IPS DF 6.9 (cell line): ENCODE results near the gene KRT2.

Experiments used
- DNase-seq: peaks from one replicate; pipeline ENCODE4 v3.0.0-alpha.2; 2013; ENCODE audit warnings: low read depth, low spot score
- H3K27ac ChIP-seq: one replicate; pipeline ENCODE4 v1.5.1; 2013; ENCODE audit warnings: low read length, control low read depth
- H3K27me3 ChIP-seq: 2 replicates; pipeline ENCODE4 v1.6.1; 2013; ENCODE audit warnings: mild to moderate bottlenecking, low read length; ENCODE audit not compliant: control insufficient read depth, insufficient read depth
- H3K36me3 ChIP-seq: 2 replicates; pipeline ENCODE4 v1.6.1; 2013; ENCODE audit warnings: low read length; ENCODE audit not compliant: control insufficient read depth, insufficient read depth
- H3K4me1 ChIP-seq: 2 replicates; pipeline ENCODE4 v1.6.1; 2013; ENCODE audit warnings: low read length; ENCODE audit not compliant: control insufficient read depth, insufficient read depth
- H3K4me3 ChIP-seq: 2 replicates; pipeline ENCODE4 v1.5.1; 2013; ENCODE audit warnings: mild to moderate bottlenecking, low read length
- H3K9me3 ChIP-seq: 2 replicates; pipeline ENCODE4 v1.6.1; 2013; ENCODE audit warnings: low read length, inconsistent platforms; ENCODE audit not compliant: control insufficient read depth, insufficient read depth
- WGBS: extraction: QIAGEN DNeasy Blood & Tissue Kit; methylation state at CpG from one replicate; pipeline ENCODE4 v1.1.7; 2013; ENCODE audit warnings: mixed read lengths, missing lambda C conversion rate; ENCODE audit not compliant: insufficient read length, insufficient coverage; 5-methylcytosine and 5-hydroxymethylcytosine counted together

KRT2 gene

DNA sequence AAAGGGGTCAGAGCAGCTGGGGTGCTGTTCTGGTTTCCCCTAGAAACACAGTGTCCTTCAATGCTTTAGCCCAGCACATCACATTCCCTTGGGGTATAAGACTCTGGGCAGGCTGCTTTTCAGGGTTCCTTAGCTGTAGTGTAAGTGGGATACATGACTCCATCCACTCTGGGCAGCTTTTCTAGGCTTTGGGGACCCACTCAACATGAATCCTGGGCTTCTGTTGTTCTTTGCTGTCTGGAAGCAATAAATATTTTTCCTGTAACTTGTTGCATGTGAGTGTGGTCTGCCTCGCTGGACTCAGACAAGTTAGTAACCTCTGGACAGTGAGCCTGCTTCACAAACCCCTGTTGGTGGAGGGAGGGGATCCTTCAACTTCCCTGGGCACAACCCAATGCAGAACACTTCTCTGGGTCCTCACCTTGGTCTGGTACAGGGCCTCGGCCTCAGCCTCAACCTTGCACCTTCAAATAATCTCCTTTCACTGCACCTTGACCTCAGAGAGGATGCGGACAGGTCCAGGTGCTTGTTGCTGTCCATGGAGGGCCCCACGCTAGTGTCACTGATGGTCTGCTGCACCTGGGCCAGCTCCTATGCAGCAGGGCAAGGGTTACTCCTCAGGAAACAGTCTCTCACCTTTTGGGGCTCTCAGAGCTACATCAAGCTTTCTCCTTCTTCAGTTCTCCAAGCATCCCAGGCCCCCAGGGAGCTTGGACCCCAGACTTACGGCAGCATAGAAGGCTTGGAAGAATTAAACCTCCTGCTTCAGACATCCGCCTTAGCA is 20.1 kb downstream of the KRT2 start:
- WGBS, result no CpG with 5 or more reads among the region's 6 CpGs
- H3K4me3 ChIP-seq, result no peak overlapping the region
- no peak for DNase-seq
- no peaks in the 10 kb centered on the region for H3K4me1 ChIP-seq
- H3K27me3 ChIP-seq, result no peaks in the 10 kb centered on the region
- no peak overlapping the region for H3K27ac ChIP-seq
- no peaks in the 10 kb centered on the region for H3K36me3 ChIP-seq
- H3K9me3 ChIP-seq, result no peaks in the 10 kb centered on the region

DNA sequence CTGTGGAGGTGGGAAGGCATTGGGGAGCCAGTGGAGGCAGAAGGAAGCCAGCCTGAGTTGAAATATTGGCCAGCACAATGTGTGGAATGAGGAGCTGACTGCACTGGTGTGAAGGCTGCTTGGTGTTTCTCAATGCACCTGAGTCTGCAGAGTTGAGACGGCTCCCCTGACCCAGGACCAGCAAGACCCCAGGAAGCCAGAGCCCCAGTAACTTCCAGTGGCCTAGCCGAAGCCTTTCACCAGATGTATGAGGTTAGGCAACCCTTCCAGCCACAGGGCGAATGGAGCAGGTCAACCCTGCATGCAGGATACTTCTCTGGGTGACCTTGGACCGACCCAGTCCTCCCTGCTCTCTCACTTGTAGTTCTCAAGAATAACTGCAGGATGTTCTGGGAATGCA is 20.7 kb downstream of the KRT2 start:
- H3K4me3 ChIP-seq, result no peak overlapping the region
- no peak overlapping the region for H3K27ac ChIP-seq
- WGBS, result no CpG with 5 or more reads among the region's 4 CpGs
- H3K4me1 ChIP-seq, result no peaks in the 10 kb centered on the region
- no peaks in the 10 kb centered on the region for H3K9me3 ChIP-seq
- no peaks in the 10 kb centered on the region for H3K27me3 ChIP-seq
- H3K36me3 ChIP-seq, result no peaks in the 10 kb centered on the region
- no peak for DNase-seq

DNA sequence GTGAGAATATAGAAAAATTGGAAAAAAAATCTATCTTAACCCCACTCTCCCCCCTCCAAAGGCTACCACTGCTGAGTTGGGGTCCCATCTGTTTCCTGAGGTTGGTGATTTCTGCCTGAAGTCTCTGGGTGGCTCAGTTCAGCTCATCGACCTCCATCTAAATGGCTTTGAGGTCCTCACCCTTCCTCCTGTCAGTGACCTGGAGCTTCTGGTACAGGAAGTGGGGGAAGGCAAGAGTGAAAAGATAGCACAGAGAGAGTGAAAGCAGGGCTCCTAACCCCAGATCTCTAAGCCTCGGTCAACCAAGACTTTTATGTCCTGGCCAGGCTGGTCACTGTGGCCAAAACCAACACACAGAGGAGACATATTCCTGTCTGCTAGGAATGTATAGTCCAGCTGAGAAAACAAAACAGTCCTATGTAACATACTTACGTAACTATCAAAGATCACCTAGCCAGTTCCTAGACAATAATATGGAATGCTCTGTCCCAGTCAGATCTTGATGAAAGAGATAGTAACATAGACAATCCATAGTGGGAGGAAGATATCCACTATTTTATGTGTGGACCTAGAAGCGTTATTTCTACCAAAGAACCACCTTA is 21.3 kb downstream of the KRT2 start:
- no peaks in the 10 kb centered on the region for H3K9me3 ChIP-seq
- WGBS, result no CpG with 5 or more reads among the region's 4 CpGs
- no peak for DNase-seq
- no peak overlapping the region for H3K4me3 ChIP-seq
- H3K27me3 ChIP-seq, result no peaks in the 10 kb centered on the region
- H3K27ac ChIP-seq, result no peak overlapping the region
- H3K36me3 ChIP-seq, result no peaks in the 10 kb centered on the region
- no peaks in the 10 kb centered on the region for H3K4me1 ChIP-seq

DNA sequence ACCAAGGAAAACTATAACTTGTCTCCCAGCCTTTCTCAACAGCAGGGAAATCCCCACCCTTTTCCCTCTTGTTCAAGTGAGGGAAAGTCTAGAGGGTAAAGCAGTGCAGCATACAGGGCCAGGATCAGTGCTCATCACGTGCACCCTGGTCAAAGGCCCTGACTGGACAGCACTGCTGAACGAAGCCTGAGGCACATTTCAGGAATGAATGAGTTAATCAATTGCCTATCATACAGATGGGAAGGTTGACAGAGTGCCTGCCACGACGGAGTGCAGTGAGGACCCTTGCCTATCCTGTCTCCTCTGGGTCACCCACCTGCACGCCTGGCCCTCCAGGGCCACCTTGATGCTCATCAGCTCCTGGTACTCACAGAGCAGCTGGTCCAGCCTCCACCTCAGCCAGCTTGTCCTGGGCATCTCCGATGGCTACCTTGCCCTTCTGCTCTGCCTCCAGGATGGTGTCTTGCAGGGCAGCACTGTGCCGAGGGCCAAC is 22.0 kb downstream of the KRT2 start:
- Histone ChIP-seq H3K4me3 (no peak overlapping the region), H3K36me3 (no peaks in the 10 kb centered on the region), H3K27me3 (no peaks in the 10 kb centered on the region), H3K4me1 (no peaks in the 10 kb centered on the region), H3K27ac (no peak overlapping the region), H3K9me3 (no peaks in the 10 kb centered on the region)
- DNase-seq, result no peak
- no CpG with 5 or more reads among the region's 7 CpGs for WGBS

DNA sequence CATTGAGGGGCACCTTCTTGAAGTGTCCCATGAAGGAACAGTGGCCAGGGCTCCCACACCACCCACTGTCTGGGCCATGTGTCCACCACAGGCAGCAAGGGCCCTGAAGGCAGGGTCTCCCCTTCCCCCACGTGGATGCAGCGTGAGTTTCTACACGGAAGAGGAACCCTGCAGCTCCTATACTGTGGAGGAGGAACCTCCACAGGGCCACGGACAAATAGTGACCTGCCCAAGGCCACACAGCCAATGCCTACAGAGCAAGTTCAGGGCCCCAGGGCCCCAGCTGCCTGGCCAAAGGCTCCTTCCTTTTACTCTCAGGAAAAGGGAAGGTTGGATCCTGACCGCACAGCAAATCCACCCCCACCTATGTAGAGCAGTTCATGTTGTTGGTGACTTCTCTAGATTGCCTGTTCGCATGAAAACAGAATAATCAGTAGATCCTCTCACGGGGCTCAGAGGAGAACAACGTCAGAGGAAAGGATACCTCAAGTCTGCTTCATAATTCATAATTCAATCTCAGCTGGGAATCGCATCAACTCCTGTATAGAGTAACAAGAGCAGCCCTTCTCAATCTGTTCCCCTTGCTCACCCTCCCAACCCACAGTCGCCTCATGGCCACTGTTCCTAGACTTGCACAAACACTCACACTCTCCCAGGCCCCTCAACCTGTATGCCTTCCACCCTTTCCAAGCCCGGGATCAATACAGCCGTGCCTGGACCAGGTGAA is 22.6 kb downstream of the KRT2 start:
- WGBS, result no CpG with 5 or more reads among the region's 12 CpGs
- no peak for DNase-seq
- no peak overlapping the region for H3K4me3 ChIP-seq
- H3K4me1 ChIP-seq, result no peaks in the 10 kb centered on the region
- H3K9me3 ChIP-seq, result no peaks in the 10 kb centered on the region
- H3K36me3 ChIP-seq, result no peaks in the 10 kb centered on the region
- H3K27ac ChIP-seq, result no peak overlapping the region
- H3K27me3 ChIP-seq, result no peaks in the 10 kb centered on the region

DNA sequence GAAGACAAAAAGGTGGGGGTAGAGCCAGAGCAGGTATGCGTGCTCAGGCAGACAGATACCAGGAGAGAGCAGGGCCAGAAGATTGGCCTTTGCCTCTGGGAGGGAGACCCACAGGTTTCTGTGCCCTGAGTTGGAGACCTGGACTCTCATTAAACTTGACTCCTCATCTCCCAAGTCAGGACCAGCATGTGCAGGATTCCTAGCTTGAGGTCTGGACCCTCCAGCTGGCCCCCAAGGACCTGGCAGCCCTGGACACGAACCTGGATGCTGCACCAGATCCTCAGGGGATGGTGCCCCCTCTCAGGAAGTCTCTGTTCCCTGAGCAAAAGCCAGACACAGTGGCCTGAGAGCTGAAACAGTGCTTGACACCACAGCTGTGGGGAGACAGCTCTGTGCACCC is 23.2 kb downstream of the KRT2 start:
- WGBS, result no CpG with 5 or more reads among the region's 2 CpGs

DNA sequence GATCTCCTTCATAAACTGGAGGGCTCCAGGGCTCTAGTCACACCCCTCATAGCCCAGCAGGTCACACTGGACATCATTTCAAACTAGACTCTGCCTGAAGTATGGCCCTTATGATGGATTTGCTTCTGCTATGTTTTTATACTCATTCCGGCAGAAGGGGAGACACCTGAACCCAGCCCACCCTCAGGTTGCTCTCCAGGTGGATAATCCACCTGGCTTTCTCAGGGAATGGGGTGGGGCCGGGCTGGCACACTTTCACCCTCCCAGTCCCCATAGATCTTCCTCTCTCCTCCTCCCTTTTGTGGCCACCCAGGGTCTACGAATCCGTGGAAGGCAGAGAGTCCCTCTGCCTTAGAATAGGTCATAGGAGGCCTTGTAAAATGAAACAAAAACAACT is 23.9 kb downstream of the KRT2 start:
- H3K27ac ChIP-seq, result no peak overlapping the region
- no CpG with 5 or more reads among the region's 4 CpGs for WGBS
- H3K4me3 ChIP-seq, result no peak overlapping the region
- H3K9me3 ChIP-seq, result no peaks in the 10 kb centered on the region
- H3K4me1 ChIP-seq, result no peaks in the 10 kb centered on the region
- no peak for DNase-seq
- H3K36me3 ChIP-seq, result no peaks in the 10 kb centered on the region
- H3K27me3 ChIP-seq, result no peaks in the 10 kb centered on the region

More for the DNA sequence above, 23.2 kb downstream of the KRT2 start:
- Histone ChIP-seq H3K4me3 (no peak overlapping the region), H3K36me3 (no peaks in the 10 kb centered on the region), H3K4me1 (no peaks in the 10 kb centered on the region), H3K27me3 (no peaks in the 10 kb centered on the region), H3K27ac (no peak overlapping the region), H3K9me3 (no peaks in the 10 kb centered on the region)
- DNase-seq, result no peak

DNA sequence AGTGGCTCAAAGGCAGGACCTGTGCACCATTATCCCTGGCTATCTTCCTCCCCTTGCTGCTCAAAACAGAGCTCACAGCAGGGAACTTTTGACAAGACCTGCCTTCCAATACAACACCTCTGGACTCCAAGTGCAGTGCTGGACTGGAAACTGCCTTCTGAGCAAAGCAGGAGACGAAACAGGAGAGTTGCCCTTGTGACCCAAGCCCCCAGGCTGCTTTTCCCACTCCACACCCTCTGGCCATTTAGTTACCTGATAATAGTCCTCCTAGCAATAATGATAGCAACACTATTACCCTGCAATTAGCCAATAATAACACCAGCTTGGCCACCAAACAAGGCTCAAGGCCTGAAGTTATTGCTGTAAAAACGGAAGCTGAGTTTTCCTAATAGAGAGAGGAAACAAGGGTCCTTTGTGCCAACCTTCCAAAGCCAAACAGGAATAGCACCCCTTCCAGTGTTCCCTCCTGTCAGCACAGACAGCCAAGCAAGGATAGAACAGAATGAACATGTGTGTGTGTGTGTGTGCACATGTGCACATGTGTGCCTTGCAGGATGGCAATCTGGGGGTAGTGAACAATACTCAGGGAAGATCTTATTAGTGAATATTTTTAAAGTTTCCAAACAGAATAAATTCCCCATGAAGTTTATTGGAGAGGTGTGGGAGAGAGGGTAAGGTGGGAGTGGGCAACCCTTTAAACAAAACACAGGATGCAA is 24.5 kb downstream of the KRT2 start:
- no peaks in the 10 kb centered on the region for H3K27me3 ChIP-seq
- no CpG with 5 or more reads among the region's 2 CpGs for WGBS

DNA sequence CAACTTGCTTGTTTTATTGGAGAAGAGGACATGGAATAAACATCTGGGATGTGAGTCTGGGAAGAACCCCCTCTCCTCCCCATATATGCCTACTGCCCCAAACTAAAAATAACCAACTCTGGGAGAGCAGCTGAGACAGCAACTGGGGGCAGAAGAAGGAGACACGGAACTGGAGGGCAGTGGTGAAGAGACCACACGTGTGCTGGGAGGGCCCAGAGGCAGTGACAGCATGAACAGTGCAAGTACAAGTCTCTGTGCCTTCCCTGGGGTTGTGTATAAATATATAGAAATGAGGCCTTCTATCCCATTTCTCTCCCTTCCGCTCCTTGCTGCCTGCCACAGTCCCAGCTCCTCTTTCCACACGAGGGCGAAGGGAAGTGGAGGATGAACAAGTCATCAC is 29.7 kb downstream of the KRT2 start:
- Histone ChIP-seq H3K27ac (no peak overlapping the region), H3K4me1 (no peaks in the 10 kb centered on the region), H3K9me3 (no peaks in the 10 kb centered on the region), H3K4me3 (no peak overlapping the region), H3K27me3 (no peaks in the 10 kb centered on the region), H3K36me3 (no peaks in the 10 kb centered on the region)
- DNase-seq, result no peak
- no CpG with 5 or more reads among the region's 5 CpGs for WGBS

More for the DNA sequence above, 24.5 kb downstream of the KRT2 start:
- no peaks in the 10 kb centered on the region for H3K9me3 ChIP-seq
- DNase-seq, result no peak
- no peaks in the 10 kb centered on the region for H3K36me3 ChIP-seq
- H3K4me3 ChIP-seq, result no peak overlapping the region
- no peaks in the 10 kb centered on the region for H3K4me1 ChIP-seq
- H3K27ac ChIP-seq, result no peak overlapping the region

DNA sequence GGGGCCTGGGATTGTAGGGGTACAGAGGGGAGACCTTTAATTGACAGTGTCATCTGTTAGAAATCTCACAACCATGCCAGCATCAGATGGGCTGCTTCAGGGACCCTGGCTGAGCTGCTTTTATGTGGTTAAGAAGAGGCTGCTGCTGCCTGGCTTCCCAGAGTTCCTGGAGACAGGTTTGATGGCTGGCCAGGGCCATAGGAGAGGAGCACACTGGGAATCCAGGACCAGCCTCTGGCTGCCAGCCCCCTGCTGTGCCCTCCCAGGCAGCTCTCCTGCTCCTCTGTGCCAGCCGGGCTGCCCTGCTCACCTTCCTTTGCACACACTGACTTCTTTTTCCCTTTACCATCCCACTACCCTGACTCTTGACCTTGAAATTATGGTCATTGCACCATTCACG is 33.1 kb downstream of the KRT2 start:
- Histone ChIP-seq H3K27ac (no peak overlapping the region), H3K36me3 (no peaks in the 10 kb centered on the region), H3K27me3 (no peaks in the 10 kb centered on the region), H3K4me1 (no peaks in the 10 kb centered on the region), H3K4me3 (no peak overlapping the region), H3K9me3 (no peaks in the 10 kb centered on the region)
- no CpG with 5 or more reads among the region's 2 CpGs for WGBS
- DNase-seq, result no peak
